BE2C (cell line): ENCODE measurements around the gene ENAH.

Source experiments
- DNase-seq: peaks from one replicate; pipeline ENCODE4 v3.0.0-alpha.2; 2020
- H3K27me3 ChIP-seq: fragments of 250-450 bp; sonication (Bioruptor Pico); 2 replicates; pipeline ENCODE4 v1.5.1; 2020; ENCODE audit warnings: mild to moderate bottlenecking
- H3K36me3 ChIP-seq: fragments of 250-450 bp; sonication (Bioruptor Pico); 2 replicates; pipeline ENCODE4 v1.5.1; 2020; ENCODE audit warnings: mild to moderate bottlenecking
- H3K4me1 ChIP-seq: fragments of 250-450 bp; sonication (Bioruptor Pico); 2 replicates; pipeline ENCODE4 v1.5.1; 2020
- H3K4me3 ChIP-seq: 2 replicates; pipeline ENCODE4 v1.5.1; 2011; ENCODE audit warnings: low read depth, low read length
- H3K9me3 ChIP-seq: fragments of 250-450 bp; sonication (Bioruptor Pico); 2 replicates; pipeline ENCODE4 v1.5.1; 2020
- CTCF ChIP-seq: IDR thresholded peaks from 2 replicates; pipeline ENCODE4 v1.5.1; 2012; ENCODE audit warnings: mild to moderate bottlenecking, low read depth, low read length

The ENAH gene

GRCh38 chr1:225509770-225510169, 143.2 kb downstream of the ENAH start:
- Histone ChIP-seq H3K36me3 (peaks cover 47% of the 10 kb centered on the region), H3K9me3 (no peaks in the 10 kb centered on the region; the same call in 1 of the 2 replicates), H3K4me1 (peaks cover 3% of the 10 kb centered on the region; the same call in 1 of the 2 replicates), H3K4me3 (no peak overlapping the region), H3K27me3 (no peaks in the 10 kb centered on the region)
- DNase-seq = no peak
- no peak for TF ChIP-seq CTCF

GRCh38 chr1:225509376-225509707, 143.6 kb downstream of the ENAH start:
- Histone ChIP-seq H3K27me3 (no peaks in the 10 kb centered on the region), H3K4me3 (no peak overlapping the region), H3K4me1 (peaks cover 3% of the 10 kb centered on the region; the same call in 1 of the 2 replicates), H3K36me3 (peaks cover 47% of the 10 kb centered on the region), H3K9me3 (no peaks in the 10 kb centered on the region; the same call in 1 of the 2 replicates)
- no peak for DNase-seq
- TF ChIP-seq CTCF = no peak

GRCh38 chr1:225508538-225509375, 144.2 kb downstream of the ENAH start:
- no peak for TF ChIP-seq CTCF
- H3K4me3 ChIP-seq = no peak overlapping the region
- H3K27me3 ChIP-seq = no peaks in the 10 kb centered on the region
- peaks cover 44% of the 10 kb centered on the region for H3K36me3 ChIP-seq
- H3K9me3 ChIP-seq = no peaks in the 10 kb centered on the region; the same call in 1 of the 2 replicates
- DNase-seq = no peak
- peaks cover 3% of the 10 kb centered on the region; the same call in 1 of the 2 replicates for H3K4me1 ChIP-seq

- H3K4me3 ChIP-seq = no peak overlapping the region
- DNase-seq = no peak
- no peak for TF ChIP-seq CTCF
- peaks cover 29% of the 10 kb centered on the region for H3K36me3 ChIP-seq
- no peaks in the 10 kb centered on the region; the same call in 1 of the 2 replicates for H3K9me3 ChIP-seq
- H3K27me3 ChIP-seq = no peaks in the 10 kb centered on the region
- H3K4me1 ChIP-seq = peaks cover 3% of the 10 kb centered on the region; the same call in 1 of the 2 replicates
Observed at GRCh38 chr1:225506727-225507126, 146.2 kb downstream of the ENAH start.

GRCh38 chr1:225504776-225505175, 148.1 kb downstream of the ENAH start:
- Histone ChIP-seq H3K27me3 (no peaks in the 10 kb centered on the region), H3K4me3 (no peak overlapping the region), H3K9me3 (no peaks in the 10 kb centered on the region; the same call in 1 of the 2 replicates), H3K36me3 (peaks cover 21% of the 10 kb centered on the region), H3K4me1 (peaks cover 3% of the 10 kb centered on the region; the same call in 1 of the 2 replicates)
- TF ChIP-seq CTCF = no peak
- no peak for DNase-seq

GRCh38 chr1:225500624-225501192, 152.2 kb downstream of the ENAH start:
- Histone ChIP-seq H3K36me3 (peaks cover 5% of the 10 kb centered on the region), H3K9me3 (no peaks in the 10 kb centered on the region), H3K4me1 (peaks cover 4% of the 10 kb centered on the region; the same call in 1 of the 2 replicates), H3K4me3 (no peak overlapping the region), H3K27me3 (no peaks in the 10 kb centered on the region)
- no peak for TF ChIP-seq CTCF
- DNase-seq = no peak
